Thoracic aorta (tissue), 2 donors: ENCODE results near the gene CCSAP. TPM values are rescaled to one million over a fixed set of nuclear protein-coding genes. Genes with fewer than 3 reads are reported as not detected.

Experiments
- ATAC-seq: fragments of 150-250 bp; one replicate; pipeline ENCODE4 v1.8.0; 2017; ENCODE audit warnings: low read depth; ENCODE audit not compliant: insufficient number of reproducible peaks, low FRiP score
- DNase-seq: peaks from one replicate; pipeline ENCODE4 v3.0.0-alpha.2; 2020; ENCODE audit warnings: low spot score
- H3K27ac ChIP-seq, 2 donors: fragments of 200-600 bp; sonication (generic); 1 replicate in 1 of 2; 2 replicates in 1 of 2; pipeline ENCODE4 v1.5.1; 2016; ENCODE audit warnings: mild to moderate bottlenecking in 2 of 2, moderate library complexity in 2 of 2
- H3K27me3 ChIP-seq: fragments of 200-600 bp; sonication (generic); replicated peaks from 2 replicates; pipeline ENCODE4 v1.6.0; 2016; ENCODE audit warnings: mild to moderate bottlenecking; ENCODE audit not compliant: insufficient read depth
- H3K36me3 ChIP-seq: fragments of 200-600 bp; sonication (generic); one replicate; pipeline ENCODE4 v1.5.1; 2016
- H3K4me1 ChIP-seq, 2 donors: fragments of 200-600 bp; sonication (generic); 1 replicate in 1 of 2; 2 replicates in 1 of 2; pipeline versions ENCODE4 v1.5.1 to v1.6.0; 2016; ENCODE audit warnings: low read depth in 2 of 2, mild to moderate bottlenecking in 1 of 2; ENCODE audit not compliant: control insufficient read depth in 1 of 2
- H3K4me3 ChIP-seq: fragments of 200-600 bp; sonication (generic); 2 replicates; pipeline ENCODE4 v1.5.1; 2016; ENCODE audit warnings: mild to moderate bottlenecking
- H3K9me3 ChIP-seq: fragments of 200-600 bp; sonication (generic); 2 replicates; pipeline ENCODE4 v1.5.1; 2016
- CTCF ChIP-seq: fragments of 200-600 bp; sonication (generic); IDR thresholded peaks from one replicate; pipeline ENCODE4 v1.5.1; 2019; ENCODE audit warnings: antibody characterized with exemption
- total RNA-seq, 2 donors: library from RNA; depleted of rRNA; stranded (reverse); fragments of >200 nt; gene quantifications; one replicate each; pipeline versions ENCODE4 v1.1.0 to v1.2.3, GENCODE V29; 2016

The CCSAP gene
- total RNA-seq, 2 donors from 2014 or later: 3.8 to 5.6 TPM

DNA sequence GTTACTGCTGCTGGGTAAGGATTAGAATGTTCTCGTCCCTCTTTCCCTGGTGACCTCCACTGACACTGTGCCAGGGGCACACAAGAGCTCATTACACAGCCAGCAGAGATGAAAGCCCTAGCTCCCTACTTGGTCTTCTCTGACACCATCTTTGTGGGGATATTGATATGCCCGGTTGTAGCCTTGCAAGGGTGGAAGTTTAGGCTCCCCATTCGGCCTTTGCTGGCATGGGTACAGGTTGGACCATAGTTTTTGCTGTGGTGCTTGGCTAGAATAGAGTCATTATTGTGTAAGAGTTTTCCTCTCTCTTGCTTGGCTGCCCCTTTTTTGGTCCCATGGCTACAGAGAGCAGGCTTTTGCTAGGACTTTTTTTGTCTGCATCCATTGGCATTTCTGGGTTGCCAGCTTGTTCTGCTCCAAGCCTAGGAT lies 59.6 kb downstream of the CCSAP start:
- ATAC-seq: no peak
- Histone ChIP-seq H3K36me3 (no peaks in the 10 kb centered on the region), H3K9me3 (no peaks in the 10 kb centered on the region), H3K27me3 (no peaks in the 10 kb centered on the region), H3K4me3 (no peak overlapping the region), H3K4me1 (peaks cover 5 to 20% of the 10 kb centered on the region in 2 donors), H3K27ac (no peak overlapping the region)
- DNase-seq: no peak
- TF ChIP-seq CTCF: no peak

DNA sequence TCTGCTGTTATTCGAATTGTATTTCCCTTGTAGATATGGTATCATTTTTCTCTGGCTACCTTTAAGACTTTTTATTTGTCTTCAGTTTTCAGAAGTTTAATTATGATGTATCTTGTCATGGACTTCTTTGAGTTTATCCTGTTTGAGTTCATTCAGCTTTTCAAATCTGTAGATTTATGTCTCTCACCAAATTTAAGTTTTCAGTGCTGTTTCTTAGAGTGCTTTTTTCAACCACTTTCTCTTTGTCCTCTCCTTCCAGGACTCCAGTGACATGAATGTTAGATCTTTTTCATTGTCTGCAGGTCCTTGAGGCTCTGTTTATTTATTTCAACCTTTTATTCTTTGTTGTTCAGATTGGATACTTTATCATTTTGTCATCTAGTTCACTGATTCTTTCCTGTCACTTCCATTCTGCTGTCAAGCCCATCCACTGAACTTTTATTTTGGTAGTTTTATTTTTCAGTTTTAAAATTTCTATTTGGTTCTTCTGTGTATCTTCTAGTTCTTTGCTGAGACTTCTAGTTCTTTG lies 60.5 kb downstream of the CCSAP start:
- peaks cover 5 to 18% of the 10 kb centered on the region in 2 donors for H3K4me1 ChIP-seq

GRCh38 chr1:229281339-229281926 lies 61.4 kb downstream of the CCSAP start:
- H3K36me3 ChIP-seq: no peaks in the 10 kb centered on the region
- H3K4me1 ChIP-seq: peaks cover 5 to 15% of the 10 kb centered on the region in 2 donors
- no peak for DNase-seq
- no peak for ATAC-seq
- TF ChIP-seq CTCF: no peak
- no peaks in the 10 kb centered on the region for H3K9me3 ChIP-seq
- no peaks in the 10 kb centered on the region for H3K27me3 ChIP-seq
- no peak overlapping the region for H3K4me3 ChIP-seq
- H3K27ac ChIP-seq: no peak overlapping the region

More for the DNA sequence above, 60.5 kb downstream of the CCSAP start:
- Histone ChIP-seq H3K9me3 (no peaks in the 10 kb centered on the region), H3K4me3 (no peak overlapping the region), H3K27ac (no peak overlapping the region), H3K27me3 (no peaks in the 10 kb centered on the region), H3K36me3 (no peaks in the 10 kb centered on the region)
- TF ChIP-seq CTCF: no peak
- no peak for DNase-seq
- ATAC-seq: no peak

GRCh38 chr1:229280921-229281320 lies 61.9 kb downstream of the CCSAP start:
- Histone ChIP-seq H3K9me3 (no peaks in the 10 kb centered on the region), H3K36me3 (no peaks in the 10 kb centered on the region), H3K27me3 (no peaks in the 10 kb centered on the region), H3K4me1 (peaks cover 5 to 15% of the 10 kb centered on the region in 2 donors), H3K27ac (no peak overlapping the region), H3K4me3 (no peak overlapping the region)
- ATAC-seq: no peak
- TF ChIP-seq CTCF: no peak
- DNase-seq: no peak

- Histone ChIP-seq H3K4me1 (peaks cover 5 to 15% of the 10 kb centered on the region in 2 donors), H3K36me3 (no peaks in the 10 kb centered on the region), H3K4me3 (no peak overlapping the region), H3K27ac (no peak overlapping the region), H3K9me3 (no peaks in the 10 kb centered on the region), H3K27me3 (no peaks in the 10 kb centered on the region)
- DNase-seq (no peak), ATAC-seq (no peak)
- no peak for TF ChIP-seq CTCF
Measured at GRCh38 chr1:229280037-229280828, 62.6 kb downstream of the CCSAP start.
